ENCODE measurements around the gene MBLAC2.

DNA sequence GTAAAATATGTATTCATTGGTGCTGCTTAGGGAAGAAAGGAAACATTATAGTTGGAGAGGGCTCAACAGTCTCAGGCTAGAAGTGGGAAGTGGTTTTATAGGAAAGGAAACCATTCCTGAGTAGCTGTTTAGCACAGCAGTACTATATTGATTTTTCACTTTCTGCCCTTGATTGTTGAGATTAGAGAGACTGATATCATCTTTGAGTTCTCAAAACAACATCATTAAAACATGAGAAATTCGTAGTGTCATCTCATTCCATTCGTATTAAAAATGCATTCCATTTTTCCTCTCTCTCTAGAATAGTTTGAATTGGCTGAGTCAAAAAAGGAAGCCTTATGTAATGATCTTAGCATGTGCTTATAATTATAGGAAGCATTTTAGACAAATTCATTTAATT is 14.2 kb upstream of the MBLAC2 start:
- TF ChIP-seq, protein P1, sequence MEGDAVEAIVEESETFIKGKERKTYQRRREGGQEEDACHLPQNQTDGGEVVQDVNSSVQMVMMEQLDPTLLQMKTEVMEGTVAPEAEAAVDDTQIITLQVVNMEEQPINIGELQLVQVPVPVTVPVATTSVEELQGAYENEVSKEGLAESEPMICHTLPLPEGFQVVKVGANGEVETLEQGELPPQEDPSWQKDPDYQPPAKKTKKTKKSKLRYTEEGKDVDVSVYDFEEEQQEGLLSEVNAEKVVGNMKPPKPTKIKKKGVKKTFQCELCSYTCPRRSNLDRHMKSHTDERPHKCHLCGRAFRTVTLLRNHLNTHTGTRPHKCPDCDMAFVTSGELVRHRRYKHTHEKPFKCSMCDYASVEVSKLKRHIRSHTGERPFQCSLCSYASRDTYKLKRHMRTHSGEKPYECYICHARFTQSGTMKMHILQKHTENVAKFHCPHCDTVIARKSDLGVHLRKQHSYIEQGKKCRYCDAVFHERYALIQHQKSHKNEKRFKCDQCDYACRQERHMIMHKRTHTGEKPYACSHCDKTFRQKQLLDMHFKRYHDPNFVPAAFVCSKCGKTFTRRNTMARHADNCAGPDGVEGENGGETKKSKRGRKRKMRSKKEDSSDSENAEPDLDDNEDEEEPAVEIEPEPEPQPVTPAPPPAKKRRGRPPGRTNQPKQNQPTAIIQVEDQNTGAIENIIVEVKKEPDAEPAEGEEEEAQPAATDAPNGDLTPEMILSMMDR (IDR thresholded peaks at IDR 0.05), result no peak
- TF ChIP-seq EP300 (IDR thresholded peaks at IDR 0.05), result no peak
- TF ChIP-seq POLR2A (IDR thresholded peaks at IDR 0.05), result no peak
- no peak for TF ChIP-seq POLR2AphosphoS5 (IDR thresholded peaks at IDR 0.05)

All from suprapubic skin (tissue), 4 donors.